ENCODE results near the gene MAGEB17.
"Not testable (repeated sequence)": the region's sequence is repeated elsewhere in the genome, so short reads cannot be mapped to it uniquely, and the experiment has no call there.

Gene MAGEB17

DNA sequence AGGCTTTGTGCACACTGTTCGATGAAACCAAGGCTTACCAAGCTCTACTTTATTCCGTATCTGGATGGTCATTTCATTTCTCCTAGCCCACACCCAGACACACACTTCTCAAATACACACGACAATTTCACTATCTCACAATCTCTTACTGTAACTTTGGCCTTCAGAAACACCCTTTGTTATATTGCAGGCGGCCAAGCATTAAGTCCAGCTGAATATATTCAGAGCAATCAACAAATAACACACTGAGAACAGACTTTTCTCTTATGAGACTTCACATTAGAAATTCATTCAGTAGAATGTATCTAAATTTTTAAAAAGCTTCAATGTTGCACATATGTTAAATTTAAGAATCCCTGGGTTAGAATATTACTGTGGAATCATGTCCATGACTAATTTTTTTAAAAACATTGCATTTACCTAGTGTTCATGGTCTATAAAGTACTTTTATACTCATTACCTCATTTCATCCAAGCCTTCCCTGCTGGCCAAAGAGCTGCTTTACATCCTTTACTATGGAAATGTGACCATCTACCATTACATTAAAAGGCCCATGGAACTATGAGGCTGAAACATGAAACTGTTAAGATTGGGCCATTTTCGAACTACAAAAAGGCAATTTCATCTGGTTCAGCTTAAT, 10.5 kb upstream of the MAGEB17 start:
- no peak for DNase-seq (ENCODE audit: low spot score)

DNA sequence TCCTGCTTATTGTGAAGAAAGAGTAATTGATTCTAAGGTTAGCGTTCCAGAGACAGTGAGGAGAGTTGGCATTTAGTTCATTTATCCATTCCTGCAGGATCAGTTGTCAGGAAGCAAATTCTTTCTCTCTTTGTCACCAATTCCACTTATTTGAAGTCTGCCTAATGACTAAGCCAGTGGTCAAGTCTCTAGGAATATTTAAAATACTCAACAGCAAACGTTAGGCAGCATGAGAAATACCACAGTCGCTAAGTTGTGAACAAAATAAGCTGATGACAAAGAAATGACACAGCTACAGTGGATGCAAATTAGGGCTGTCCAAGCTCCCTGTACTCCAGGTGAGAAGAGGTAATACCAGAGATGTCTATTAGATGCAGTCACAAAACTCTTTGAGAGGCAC, 6.6 kb upstream of the MAGEB17 start:
- DNase-seq (ENCODE audit: low spot score): no peak

DNA sequence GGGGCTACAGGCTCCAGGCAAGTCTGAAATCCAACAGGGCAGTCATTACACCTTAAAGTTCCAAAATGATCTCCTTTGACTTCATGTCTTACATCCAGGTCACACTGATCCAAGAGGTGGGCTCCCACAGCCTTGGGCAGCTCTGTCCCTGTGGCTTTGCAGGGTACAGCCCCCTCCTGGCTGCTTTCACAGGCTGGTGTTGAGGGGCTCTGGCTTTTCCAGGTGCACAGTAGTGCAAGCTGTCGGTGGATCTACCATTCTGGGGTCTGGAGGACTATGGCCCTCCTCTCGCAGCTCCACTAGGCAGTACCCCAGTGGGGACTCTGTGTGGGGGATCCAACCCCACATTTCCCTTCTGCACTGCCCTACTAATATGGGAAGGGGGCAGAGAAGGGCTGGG, 6.1 kb upstream of the MAGEB17 start:
- DNase-seq (ENCODE audit: low spot score): not testable (repeated sequence)

DNA sequence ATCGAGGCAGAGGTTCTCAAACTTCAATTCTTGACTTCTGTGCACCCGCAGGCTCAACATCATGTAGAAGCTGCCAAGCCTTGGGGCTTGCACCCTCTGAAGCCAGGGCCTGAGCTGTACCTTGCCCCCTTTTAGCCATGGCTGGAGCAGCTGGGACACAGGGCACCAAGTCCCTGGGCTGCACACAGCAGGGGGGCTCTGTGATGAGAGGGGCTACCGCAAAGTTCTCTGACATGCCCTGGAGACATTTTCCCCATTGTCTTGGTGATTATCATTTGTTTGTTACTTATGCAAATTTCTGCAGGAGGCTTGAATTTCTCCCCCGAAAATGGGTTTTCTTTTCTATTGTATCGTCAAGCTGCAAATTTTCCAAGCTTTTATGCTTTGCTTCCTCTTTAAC, 4.9 kb upstream of the MAGEB17 start:
- no peak for DNase-seq (ENCODE audit: low spot score)

DNA sequence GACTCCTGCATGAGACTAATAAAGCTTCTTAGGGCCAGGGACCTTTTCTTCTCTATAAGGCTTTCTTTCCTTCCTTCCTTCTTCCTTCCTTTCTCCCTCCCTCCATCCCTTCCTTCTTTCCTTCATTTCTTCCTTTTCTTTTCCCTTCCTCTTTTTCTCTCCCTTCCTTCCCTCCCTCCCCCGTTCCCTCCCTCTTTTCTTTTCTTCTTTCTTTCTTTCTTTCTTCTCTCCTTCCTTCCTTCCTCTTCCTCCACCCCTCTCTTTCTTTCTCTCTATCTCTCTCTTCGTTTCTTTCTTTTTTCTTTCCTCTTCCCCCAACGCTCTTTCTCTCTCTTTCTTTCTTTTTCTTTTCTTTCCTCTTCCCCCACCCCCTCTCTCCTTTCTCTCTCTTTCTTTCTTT, 2.5 kb upstream of the MAGEB17 start:
- no peak for DNase-seq (ENCODE audit: low spot score)

DNA sequence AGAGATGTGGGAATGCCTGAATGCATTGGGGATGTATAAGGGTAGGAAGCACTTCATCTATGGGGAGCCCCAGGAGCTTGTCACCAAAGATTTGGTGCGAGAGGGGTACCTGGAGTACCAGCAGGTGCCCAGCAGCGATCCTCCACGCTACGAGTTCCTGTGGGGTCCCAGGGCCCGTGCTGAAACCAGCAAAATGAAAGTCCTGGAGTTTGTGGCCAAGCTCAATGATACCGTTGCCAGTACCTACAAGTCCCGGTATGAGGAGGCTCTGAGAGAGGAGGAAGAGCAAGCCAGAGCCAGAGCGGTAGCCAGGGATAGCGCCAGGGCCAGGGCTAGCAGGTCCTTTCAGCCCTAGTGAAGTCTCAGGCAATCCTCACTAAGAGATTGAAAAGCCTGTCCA, 3.8 kb downstream of the MAGEB17 start:
- no peak for DNase-seq (ENCODE audit: low spot score)

DNA sequence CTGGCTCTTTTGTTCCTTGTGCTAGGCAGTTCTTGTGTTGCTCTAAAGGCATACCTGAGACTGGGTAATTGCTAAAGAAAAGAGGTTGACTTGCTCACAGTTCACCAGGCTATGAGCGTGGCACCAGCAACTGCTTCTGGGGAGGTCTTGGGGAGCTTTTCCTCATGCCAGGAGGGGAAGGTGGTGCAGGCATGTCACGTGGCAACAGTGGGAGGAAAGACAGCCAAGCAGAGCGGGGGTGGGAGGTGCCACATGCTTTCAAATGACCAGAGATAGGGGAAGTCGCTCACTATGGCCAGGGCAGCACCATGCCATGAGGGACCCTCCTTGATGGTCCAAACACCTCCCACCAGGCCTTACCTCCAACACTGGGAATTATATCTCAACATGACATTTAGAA, 4.7 kb downstream of the MAGEB17 start:
- DNase-seq (ENCODE audit: low spot score): no peak

DNA sequence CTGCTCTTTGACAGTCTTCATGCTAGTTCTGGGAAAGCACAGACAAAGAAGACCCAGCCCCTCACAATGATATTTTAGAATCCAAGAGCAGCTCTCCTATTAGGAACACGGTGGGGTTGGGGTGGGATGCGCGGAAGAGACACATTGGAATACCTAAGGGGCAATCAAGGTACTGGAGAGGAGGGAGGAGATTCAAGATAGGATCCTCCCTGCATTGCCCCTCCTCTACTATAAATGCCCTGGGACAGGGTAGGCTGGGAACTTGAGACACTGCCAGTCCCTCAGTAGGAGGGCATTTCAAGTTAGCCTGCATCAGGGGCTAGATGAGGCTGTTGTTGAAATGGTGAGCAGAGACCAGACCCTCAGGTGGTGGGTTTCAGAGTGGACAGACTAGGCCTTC, 5.1 kb downstream of the MAGEB17 start:
- no peak for DNase-seq (ENCODE audit: low spot score)

DNA sequence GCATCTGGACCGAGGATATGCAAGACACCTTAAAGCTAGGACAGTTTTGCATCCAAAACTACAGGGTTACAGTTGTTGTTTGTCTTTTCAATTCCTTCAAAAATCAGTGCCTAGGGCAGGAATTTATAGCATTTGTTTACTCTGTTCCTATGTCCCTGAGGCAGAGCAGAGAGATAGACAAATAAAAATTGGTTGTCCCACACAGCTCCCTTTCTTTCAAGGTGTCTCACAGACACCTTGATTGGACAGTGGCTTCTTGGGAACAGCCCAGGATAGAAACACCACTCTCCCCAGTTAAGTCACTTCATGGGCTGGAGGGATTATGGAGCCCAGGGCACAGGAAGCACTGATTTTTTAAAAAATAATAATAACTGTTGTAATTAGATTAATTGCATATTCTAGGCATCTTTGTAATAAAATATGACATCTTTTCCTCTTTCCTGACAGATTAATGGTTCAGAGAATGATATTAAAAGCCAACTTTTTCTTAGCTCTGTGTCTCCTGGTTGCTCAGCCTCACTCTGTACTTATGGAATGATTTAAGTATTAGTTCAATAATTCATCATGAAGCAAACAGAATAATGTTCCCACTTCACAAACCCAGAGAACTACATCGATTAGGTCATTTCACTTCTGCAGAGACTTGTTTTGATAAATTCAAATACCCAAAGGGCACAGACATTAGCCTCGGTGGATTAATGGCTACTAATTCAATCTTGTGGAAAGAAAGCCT, 8.2 kb downstream of the MAGEB17 start:
- DNase-seq (ENCODE audit: low spot score): no peak

DNA sequence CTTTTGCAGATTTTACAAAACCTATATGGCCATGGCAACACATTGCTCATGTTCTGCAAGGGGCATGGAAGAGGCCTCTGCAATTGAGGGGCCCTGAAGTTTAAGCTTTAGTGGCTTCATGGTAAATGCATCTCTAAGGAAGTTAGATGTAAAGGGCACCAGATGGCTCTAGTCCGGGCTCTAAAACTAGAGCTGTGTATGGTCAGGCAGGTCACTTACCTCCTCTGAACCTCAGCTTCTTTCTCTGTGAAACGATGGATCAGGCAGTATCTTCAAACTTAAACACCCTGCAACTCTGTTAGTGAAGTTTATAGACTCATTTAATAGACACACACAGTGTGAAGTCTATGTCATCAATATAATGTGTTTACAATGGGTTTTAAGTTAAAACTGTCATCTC, 10.0 kb downstream of the MAGEB17 start:
- no peak for DNase-seq (ENCODE audit: low spot score)

DNA sequence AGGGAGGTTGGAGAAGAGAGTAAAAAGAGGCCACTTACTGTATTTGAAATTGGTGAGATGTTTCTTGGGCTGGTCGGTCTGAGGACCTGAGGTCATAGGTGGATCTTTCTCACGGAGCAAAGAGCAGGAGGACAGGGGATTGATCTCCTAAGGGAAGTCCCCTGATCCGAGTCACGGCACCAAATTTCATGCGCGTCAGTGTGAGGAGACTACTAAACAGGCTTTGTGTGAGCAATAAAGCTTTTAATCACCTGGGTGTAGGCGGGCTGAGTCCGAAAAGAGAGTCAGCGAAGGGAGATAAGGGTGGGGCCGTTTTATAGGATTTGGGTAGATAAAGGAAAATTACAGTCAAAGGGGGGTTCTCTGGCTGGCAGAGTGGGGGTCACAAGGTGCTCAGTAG, 16.6 kb downstream of the MAGEB17 start:
- DNase-seq (ENCODE audit: low spot score): not testable (repeated sequence)

DNA sequence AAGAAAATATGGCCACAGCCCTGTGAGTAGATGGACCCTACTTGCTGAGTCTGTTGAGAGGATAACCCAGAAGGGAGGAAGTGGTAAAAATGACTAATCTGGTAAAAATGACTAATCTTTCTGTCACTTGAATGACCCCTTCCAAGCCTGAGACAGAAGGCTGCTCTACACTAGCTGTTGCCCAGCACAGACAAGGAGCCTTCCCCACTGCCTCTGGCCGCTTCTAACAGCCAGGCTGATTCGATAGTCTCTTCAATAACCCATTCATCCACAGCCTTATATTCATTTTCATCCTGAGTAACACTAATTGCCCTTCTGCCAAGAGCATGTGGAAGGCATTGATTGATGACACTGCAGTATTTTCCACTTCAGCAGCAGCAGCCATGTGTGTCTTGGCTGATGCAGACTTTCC, 18.4 kb downstream of the MAGEB17 start:
- no peak for DNase-seq (ENCODE audit: low spot score)

DNA sequence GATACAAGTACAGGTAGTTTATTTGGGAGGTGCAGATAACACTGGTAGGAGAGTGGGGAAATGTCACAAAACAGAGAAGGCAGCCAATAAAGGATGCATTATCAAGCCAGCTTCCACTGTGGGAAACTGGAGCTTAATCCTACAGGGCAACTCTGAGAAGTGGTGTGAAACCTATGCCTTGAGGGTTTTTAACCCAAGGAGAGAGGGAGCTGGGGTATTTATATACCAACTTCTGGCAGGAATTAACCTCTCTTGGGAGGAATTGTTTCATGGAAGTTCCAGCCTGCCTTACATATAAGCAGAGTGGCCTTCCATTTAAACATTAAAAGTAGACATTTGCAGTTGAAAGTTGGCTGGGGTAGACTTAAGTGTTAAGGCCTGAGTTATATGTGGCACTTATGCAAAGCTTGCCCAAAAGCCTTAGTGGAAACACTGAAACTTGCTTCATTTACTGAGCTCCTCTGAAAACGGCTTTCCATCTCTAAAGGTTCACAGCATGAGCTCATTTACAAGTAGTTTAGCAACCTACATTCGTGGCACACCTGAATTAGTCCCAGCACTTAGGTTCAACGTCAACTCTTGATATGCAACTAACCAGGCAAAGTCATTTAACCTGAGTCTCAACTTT, 19.2 kb downstream of the MAGEB17 start:
- no peak for DNase-seq (ENCODE audit: low spot score)

DNA sequence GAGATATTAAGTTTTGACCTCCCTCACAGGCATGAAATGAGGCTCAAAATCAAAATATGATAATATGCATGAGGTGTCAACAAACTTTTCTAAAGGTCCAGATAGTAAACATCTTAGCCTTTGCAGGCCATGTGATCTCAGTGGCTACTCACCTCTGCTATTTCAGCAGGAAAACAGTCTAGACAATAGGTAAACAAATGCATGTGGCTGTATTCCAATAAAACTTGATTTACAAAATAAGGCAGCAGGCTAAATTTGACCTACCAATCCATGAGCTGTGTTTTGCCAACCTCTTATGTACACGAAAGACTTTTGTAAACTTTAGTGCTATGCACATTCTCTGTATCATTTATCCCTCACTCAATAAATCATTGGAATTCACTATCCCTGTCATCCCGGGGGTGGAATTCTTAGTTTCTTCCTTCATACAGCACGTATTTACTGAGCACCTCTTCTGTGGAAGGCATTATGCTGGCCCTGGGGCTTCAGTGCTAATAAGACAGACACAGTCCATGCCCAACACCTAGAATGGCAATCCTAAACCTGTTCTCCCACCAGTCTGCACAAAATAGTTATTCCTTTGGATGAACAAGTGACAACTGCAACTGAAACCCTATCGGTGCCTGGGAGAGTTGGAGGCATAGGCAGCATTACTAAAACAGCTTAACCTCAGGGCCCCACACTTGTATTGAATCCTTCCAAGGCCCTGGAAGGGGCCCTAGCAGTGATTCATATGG, 19.9 kb downstream of the MAGEB17 start:
- no peak for DNase-seq (ENCODE audit: low spot score)

DNA sequence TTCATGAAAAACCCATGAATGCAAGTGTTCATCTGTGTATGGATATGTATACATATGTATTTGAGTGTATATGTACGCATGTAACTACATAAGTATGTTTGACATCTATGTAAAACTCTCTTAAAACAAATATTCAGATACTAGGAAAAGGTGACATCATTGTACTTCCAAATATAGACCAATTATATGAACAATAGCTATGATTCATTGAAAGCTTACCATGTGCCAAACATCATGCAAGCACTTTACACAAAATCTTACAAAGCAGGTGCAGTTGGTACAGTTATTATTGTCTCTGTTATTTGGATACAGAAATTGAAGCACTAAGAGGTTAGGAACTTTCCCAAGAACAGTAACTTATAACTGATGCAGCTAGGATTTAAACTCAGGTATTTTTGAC, 21.4 kb downstream of the MAGEB17 start:
- no peak for DNase-seq (ENCODE audit: low spot score)

DNA sequence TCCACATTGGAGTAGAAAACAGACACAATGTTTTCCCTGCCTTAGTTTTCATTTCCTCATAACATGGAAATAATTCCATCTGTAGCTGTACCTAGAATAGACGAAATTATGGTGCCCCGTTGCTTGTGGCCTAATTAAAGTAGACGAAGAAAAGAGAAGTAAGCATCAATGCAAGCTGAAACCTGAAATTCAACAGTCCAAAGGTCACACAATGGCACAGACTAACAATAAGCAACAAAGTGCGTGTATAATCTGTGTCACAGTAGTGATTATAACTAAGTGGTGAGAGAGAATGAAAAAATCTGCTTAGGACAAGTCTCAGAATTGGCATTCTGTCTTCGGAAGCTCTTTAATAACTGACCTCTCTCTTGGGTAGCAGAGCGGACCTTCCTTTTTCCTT, 24.3 kb downstream of the MAGEB17 start:
- DNase-seq (ENCODE audit: low spot score): no peak

DNA sequence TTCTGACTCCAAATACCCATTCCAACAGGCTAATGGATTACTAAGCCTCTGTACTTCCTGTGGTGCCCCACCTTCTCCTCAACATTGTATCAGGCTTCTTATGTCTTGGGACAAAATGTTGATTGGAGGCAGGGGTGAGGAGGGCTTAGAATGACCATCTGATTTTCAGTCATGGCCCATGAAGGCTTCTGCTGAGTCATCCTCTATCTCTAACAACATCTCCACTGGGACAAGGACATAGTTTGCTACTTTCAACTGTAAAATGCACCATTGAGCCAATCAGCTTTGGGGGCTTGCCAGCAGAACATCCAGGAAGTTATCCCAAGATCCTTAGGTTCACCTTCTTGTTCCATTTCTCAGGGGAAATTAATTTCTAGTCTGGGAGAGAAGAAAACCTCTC, 29.5 kb downstream of the MAGEB17 start:
- no peak for DNase-seq (ENCODE audit: low spot score)

DNA sequence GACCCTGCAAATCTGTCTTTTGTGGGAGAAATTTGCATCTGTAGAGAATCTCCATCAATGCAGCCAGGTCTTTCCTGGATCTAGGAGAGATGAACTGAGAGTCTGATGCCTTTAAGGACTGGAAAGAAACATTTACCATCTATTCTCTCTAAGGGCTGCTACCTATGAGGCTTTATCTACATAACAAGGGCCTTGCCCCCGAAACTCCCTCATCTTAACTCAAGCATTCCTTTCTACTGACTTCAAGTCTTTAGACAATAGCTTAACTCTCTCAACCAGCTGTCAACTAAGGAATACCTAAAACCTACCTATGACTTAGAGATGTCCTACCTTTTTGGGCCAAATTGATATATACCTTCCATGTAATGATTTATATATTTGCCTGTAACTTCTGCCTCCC, 32.1 kb downstream of the MAGEB17 start:
- no peak for DNase-seq (ENCODE audit: low spot score)

DNA sequence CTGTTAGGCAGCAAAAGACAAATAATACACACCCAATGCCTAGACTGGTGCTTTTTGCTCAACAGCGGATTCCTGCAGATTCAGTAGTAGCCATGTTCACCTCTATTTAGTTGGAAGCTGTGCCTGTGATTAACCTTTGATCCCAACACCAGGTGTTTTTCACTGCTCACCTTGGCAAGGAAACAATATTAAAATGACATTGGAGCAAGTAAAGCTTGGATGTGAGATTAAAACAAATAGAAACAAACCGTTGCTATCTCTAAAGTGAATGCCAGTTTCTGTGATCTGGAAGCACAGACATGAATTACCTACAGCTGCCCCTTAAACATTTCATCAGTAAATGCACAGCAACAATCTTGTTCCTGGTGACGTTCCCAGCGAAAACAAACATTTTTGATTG, 35.7 kb downstream of the MAGEB17 start:
- no peak for DNase-seq (ENCODE audit: low spot score)

DNA sequence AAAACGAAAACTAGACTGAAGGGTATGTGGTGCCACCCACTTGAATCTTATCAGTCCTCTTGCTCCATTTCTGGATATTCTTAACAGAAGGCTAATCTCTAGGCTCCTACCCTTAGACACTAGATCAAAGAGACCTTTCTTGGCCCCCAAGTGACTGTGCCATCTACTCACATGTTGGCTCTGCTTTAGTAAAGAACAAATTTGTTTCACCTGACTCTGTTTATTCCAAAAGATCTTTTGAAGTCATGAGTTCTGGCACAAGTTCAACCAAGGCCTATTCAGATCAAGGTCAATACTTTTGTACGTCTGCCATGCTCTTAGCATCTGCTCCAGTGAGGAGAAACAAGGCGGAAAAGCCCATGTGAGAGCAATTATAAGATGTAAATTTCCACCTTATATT, 37.3 kb downstream of the MAGEB17 start:
- DNase-seq (ENCODE audit: low spot score): no peak

DNA sequence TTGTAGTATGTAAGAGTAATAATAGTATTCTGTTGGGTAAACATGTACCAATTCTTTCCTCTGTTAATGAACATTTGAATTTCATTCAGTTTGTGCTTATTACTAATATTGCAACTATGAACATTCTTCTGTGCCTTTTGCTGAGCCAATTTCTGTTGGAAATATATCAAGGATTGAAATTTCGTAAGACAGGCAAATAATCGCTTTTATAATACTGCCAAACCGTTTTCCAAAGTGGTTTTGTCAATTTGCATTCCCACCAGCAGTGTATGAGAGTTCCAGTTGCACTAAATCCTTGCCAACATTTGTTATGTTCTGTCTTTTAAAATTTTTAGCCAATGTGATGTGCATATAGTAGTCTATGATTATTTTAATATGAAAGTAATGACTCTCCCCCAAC, 38.6 kb downstream of the MAGEB17 start:
- DNase-seq (ENCODE audit: low spot score): no peak

DNA sequence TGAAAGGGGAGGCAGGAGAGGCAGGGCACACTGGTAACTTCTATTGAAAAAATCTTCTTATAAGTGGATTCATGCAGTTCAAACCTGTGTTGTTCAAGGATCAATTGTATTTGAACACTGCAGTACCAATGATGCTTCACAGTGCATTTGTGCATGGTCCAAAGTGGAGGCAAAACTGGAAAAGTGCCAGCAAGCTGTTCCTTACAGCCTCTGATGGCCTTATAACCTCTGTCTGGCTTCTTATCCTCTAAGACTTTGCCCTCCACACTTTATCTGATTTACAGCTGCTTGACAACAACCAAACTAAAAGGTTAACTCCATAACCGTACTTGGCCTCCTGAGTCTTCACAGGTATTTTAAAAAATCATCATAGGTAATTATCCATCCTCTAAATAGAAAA, 40.4 kb downstream of the MAGEB17 start:
- no peak for DNase-seq (ENCODE audit: low spot score)

DNA sequence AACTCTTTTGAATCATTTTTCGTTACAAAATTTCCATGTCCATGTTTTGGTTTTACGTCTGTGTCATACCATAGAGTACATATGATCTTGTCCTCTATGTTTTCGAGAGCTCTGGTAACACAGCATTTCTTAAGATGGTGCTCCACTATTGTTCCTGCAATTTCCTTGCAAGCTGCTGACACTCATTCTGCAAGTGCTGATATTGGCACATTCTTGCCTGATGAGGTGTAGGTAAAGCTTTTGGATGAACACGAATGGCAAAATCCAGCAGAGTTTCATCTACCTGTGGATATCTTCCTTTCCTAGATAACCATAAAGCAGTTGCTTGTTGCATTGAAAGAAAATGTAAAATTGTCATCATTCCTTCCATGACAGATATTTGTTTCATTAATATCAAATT, 41.3 kb downstream of the MAGEB17 start:
- DNase-seq (ENCODE audit: low spot score): no peak
